Karpas-422 (cell line): ENCODE measurements around the gene FOXO3B. TPM values are rescaled to one million over a fixed set of nuclear protein-coding genes. Genes with fewer than 3 reads are reported as not detected.
A peak's percentile ranks its signal among the peaks of the same experiment; 100 is the strongest.
"Not testable (repeated sequence)": the region's sequence is repeated elsewhere in the genome, so short reads cannot be mapped to it uniquely, and the experiment has no call there.

Source experiments
- DNase-seq: peaks from one replicate; pipeline ENCODE4 v3.0.0-alpha.2; 2015
- H2AFZ ChIP-seq: fragments of 200-600 bp; sonication (generic); 2 replicates; pipeline ENCODE4 v1.6.1; 2014; ENCODE audit warnings: antibody characterized with exemption, low read length, mixed read lengths
- H3K27ac ChIP-seq: fragments of 200-600 bp; sonication (generic); 2 replicates; pipeline ENCODE4 v1.5.1; 2014; ENCODE audit warnings: mild to moderate bottlenecking, low read length, moderate library complexity
- H3K27me3 ChIP-seq: fragments of 200-600 bp; sonication (generic); 2 replicates; pipeline ENCODE4 v1.6.1; 2014; ENCODE audit warnings: low read length, mixed read lengths
- H3K36me3 ChIP-seq: fragments of 200-600 bp; sonication (generic); 2 replicates; pipeline ENCODE4 v1.6.1; 2014; ENCODE audit warnings: low read length, mixed read lengths; ENCODE audit not compliant: insufficient read depth
- H3K4me1 ChIP-seq: fragments of 200-600 bp; sonication (generic); 2 replicates; pipeline ENCODE4 v1.6.1; 2014; ENCODE audit warnings: mild to moderate bottlenecking, low read length, mixed read lengths
- H3K4me2 ChIP-seq: fragments of 200-600 bp; sonication (generic); 2 replicates; pipeline ENCODE4 v1.6.1; 2014; ENCODE audit warnings: low read length, low read depth, mild to moderate bottlenecking; ENCODE audit not compliant: poor library complexity, severe bottlenecking
- H3K4me3 ChIP-seq: fragments of 200-600 bp; sonication (generic); 2 replicates; pipeline ENCODE4 v1.5.1; 2014; ENCODE audit warnings: mild to moderate bottlenecking, antibody characterized with exemption, low read length, mixed read lengths
- H3K79me2 ChIP-seq: fragments of 200-600 bp; sonication (generic); 2 replicates; pipeline ENCODE4 v1.6.1; 2014; ENCODE audit warnings: mild to moderate bottlenecking, low read length, mixed read lengths
- H3K9ac ChIP-seq: fragments of 200-600 bp; sonication (generic); 2 replicates; pipeline ENCODE4 v1.6.0; 2014; ENCODE audit warnings: low read length
- H3K9me2 ChIP-seq: fragments of 200-600 bp; sonication (generic), shearing (Covaris generic); replicated peaks from 2 replicates; pipeline ENCODE4 v1.6.0; 2014; ENCODE audit warnings: mild to moderate bottlenecking, low read length, moderate library complexity; ENCODE audit not compliant: insufficient read depth
- H3K9me3 ChIP-seq: fragments of 300-700, 200-600 bp; sonication (generic); 2 replicates; pipeline ENCODE4 v1.6.1; 2014; ENCODE audit warnings: low read length, mixed read lengths
- H4K20me1 ChIP-seq: fragments of 200-600 bp; sonication (generic); 2 replicates; pipeline ENCODE4 v1.6.1; 2014; ENCODE audit warnings: mild to moderate bottlenecking, antibody characterized with exemption, low read length, low read depth; ENCODE audit not compliant: insufficient read depth
- total RNA-seq: library from RNA; depleted of rRNA; stranded (reverse); fragments of >200 nt; shearing (Covaris generic); gene quantifications from 2 replicates; pipeline ENCODE4 v1.2.3, GENCODE V29; 2014; ENCODE audit warnings: low replicate concordance; rRNA removed

FOXO3B gene
- 3.8 and 7.5 TPM in 2 replicates for total RNA-seq

DNA sequence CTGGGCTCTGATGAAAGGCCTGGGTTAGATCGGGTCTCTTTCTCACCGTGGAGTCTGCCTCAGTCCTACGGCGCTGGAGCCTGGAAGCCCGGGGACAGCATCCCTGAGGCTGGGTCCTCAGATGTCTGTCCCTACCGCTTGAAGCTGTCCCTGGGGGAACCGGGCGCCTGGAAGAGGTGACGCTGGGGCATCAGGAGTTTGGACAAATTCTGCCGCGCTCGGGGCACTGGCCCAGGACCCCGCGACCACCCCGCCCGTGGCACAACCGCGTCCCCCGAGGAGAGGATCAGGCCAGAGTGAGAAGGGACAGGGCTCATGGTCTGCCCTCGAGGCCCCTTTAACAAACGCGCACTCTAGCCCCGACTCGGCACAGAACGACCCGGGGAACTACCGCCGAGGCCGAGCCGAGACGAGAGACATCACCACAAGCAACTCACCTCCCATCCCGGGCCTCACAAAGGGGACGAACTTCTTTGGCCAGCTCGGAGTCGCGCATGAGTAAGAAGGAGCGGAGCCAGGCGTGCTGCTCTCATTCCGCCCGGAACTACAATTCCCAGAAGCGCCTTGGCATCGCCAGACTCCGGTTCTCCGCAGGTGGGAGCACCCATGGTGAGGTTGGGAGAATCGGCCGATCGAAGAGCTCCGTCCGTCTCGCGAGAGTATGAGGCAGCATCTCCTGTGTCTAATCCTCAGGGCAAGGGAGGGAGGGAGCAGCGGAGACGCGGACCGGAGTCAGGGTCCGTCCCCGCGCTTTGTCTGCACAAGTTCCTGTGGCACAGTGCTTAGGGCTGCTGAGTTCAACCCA is at the start of gene FOXO3B:
TSS of gene FOXO3B (minus strand) at position 548 of the 805 bp plus-strand sequence. CDS start 663 bp downstream, outside the sequence.
- H3K79me2 ChIP-seq, H3K27ac ChIP-seq, H4K20me1 ChIP-seq, H3K36me3 ChIP-seq, H3K27me3 ChIP-seq, H3K9me3 ChIP-seq, H3K9me2 ChIP-seq, H3K4me1 ChIP-seq: not testable (repeated sequence)
- peak within 1 kb of the TSS; percentile 75 for H2AFZ ChIP-seq
- peak within 1 kb of the TSS; percentile 69 for H3K4me3 ChIP-seq
- peak; percentile 97 for DNase-seq
- H3K9ac ChIP-seq = peak within 1 kb of the TSS; percentile 80
- H3K4me2 ChIP-seq = peak within 1 kb of the TSS; percentile 63

DNA sequence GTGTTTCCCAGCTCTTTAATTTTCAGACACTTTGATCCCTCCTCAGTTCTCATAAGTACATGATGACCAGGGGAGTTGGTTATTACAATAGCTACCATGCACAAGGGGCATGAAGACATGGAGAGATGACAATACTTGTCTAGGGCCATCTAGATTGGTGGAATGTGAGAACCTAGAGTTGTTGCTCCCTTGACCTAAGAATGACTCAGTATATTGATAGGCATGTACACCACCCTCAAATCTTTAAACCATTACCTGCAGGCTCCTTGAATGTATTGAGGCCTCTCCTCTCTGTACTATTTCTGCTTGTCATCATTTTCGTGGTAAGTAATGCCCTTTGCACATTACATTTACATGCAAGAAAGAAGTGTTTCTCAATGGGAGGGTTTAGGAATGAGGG is 41.4 kb upstream of the FOXO3B start:
- H3K9me3 ChIP-seq, H3K27me3 ChIP-seq, H3K79me2 ChIP-seq, H4K20me1 ChIP-seq, H3K36me3 ChIP-seq, H3K4me3 ChIP-seq, H3K9ac ChIP-seq, H3K4me2 ChIP-seq, H3K9me2 ChIP-seq, H3K4me1 ChIP-seq, H2AFZ ChIP-seq, DNase-seq, H3K27ac ChIP-seq: not testable (repeated sequence)

DNA sequence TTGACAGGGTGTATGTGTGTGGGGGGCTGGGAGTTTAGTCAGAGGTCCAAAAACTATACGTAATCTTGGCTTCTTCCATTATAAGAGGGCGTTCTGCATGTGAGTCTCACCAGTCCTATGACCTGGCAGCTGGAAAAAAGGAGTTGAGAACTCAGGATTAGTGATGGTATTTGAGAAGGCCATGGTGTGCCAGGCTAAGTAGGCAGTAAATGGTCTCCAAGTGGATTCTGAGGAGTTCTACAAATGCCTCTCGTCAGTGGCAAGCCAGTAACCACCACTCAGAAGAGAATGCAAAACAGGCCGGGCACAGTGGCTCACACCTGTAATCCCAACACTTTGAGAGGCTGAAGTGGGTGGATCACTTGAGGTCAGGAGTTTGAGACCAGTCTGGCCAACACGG is 40.5 kb upstream of the FOXO3B start:
- H3K4me3 ChIP-seq, H2AFZ ChIP-seq, H3K36me3 ChIP-seq, H3K79me2 ChIP-seq, H3K4me2 ChIP-seq, DNase-seq, H3K9me2 ChIP-seq, H3K9ac ChIP-seq, H3K27ac ChIP-seq, H3K27me3 ChIP-seq, H3K4me1 ChIP-seq, H3K9me3 ChIP-seq, H4K20me1 ChIP-seq: not testable (repeated sequence)

DNA sequence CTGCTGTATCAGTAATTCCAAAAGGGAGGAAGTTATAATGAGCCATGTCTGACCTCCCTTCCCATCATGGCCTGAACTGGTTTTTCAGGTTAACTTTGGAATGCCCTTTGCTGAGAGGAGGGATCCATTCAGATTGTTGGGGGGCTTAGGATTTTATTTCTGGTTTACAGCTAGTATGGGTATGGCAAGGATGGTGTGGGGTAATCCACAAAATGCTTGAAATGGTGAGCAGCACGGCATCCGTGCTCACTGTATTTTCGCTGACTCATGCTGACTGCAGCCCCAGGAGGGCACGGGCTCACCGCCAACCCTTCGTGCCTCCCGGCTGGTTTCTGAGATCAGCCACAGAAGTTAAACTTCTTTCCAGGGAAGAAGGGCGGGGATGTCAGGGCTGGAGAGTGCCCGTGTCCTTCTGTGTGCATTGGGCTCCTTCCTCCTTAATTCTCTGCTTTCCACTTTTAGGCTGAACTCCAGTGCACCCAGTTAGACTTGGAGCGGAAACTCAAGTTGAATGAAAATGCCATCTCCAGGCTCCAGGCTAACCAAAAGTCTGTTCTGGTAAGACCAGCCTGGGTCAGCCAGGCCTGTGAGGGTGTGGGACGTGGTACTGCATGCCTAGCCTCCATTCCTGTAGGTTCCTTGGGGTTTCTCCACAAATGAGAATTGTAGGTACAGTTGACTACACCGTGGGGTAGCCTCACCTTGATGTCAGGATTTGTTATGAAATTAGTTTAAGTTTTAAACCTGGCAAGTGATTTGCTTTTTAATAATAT is 39.8 kb upstream of the FOXO3B start:
- H3K4me1 ChIP-seq, H3K4me3 ChIP-seq, H3K4me2 ChIP-seq, DNase-seq, H3K27ac ChIP-seq, H3K79me2 ChIP-seq, H3K9me3 ChIP-seq, H3K9ac ChIP-seq, H2AFZ ChIP-seq, H3K9me2 ChIP-seq, H4K20me1 ChIP-seq, H3K36me3 ChIP-seq, H3K27me3 ChIP-seq: not testable (repeated sequence)

DNA sequence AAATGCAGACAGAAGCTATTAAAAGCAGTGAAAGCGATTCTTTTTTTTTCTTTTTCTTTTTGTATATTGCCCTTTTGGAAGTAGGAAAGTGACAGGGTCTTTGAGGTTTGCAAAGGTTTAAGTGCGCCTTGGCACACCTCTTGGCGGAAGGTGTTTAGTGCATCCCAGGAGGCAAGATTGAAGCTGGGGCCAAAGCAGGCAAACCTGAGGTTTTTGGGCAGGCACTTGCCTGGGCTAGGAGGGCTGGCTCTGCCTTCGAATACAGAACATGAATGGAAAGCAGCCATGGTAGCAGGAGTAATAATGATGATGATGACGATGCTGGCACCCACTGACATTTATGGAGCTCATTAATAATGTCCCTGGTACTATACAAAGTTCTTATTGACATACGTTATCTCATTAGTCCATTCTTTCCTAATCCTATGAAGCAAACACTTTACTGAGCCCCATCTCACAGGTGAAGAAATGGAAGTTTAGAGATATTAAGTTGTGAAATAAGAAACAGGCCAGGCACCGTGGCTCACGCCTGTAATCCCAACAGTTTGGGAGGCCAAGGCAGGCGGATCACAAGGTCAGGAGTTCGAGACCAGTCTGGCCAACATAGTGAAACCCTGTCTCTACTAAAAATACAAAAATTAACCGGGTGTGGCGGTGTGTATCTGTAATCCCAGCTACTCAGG is 37.5 kb upstream of the FOXO3B start:
- not testable (repeated sequence) for H3K9me2 ChIP-seq, H3K79me2 ChIP-seq, H3K27ac ChIP-seq, H3K36me3 ChIP-seq, H3K9me3 ChIP-seq, H3K4me2 ChIP-seq, H3K4me3 ChIP-seq, H3K4me1 ChIP-seq, H3K27me3 ChIP-seq, H4K20me1 ChIP-seq, DNase-seq, H3K9ac ChIP-seq, H2AFZ ChIP-seq

DNA sequence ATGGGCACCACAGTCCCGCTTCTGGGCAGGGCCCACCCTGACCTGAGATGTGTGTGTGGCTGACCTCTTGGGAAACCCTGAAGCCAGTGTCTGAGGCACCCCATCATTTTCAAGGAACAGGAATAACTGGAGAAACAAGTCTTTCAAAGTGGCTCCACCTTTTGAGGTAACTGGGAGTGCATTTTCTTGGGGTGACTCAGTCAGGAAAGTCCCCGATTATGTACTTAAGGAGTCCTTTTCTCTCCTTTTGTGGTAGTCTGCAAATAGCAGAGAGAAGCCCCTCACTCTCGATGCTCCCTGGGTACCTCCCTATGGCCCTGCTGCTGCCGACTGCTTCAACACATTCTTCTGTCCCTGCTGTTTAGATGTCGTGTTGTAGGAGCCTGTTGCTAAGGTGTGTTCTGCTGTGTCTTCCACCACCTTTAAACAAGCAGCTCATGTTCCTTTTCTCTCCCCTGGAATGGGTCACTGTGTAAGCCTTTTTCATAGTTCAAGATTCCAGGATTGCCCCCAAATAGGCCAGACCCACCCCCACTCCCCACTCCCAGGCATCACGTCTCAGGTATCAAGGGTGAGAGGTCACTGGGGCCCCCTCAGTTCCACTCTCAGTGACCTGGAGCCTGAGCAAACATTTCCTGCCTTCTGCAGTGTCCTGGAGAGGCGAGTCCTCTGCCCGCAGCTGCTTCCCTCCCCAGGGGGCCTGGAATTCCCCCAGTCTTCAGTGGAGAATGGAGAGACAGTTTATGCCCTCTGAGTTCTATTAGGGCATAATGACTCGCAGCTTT is 36.7 kb upstream of the FOXO3B start:
- H3K9me2 ChIP-seq, H3K4me1 ChIP-seq, H3K27me3 ChIP-seq, H3K9ac ChIP-seq, H3K27ac ChIP-seq, H3K4me2 ChIP-seq, H2AFZ ChIP-seq, H3K36me3 ChIP-seq, H3K9me3 ChIP-seq, H4K20me1 ChIP-seq, H3K4me3 ChIP-seq, DNase-seq, H3K79me2 ChIP-seq: not testable (repeated sequence)

DNA sequence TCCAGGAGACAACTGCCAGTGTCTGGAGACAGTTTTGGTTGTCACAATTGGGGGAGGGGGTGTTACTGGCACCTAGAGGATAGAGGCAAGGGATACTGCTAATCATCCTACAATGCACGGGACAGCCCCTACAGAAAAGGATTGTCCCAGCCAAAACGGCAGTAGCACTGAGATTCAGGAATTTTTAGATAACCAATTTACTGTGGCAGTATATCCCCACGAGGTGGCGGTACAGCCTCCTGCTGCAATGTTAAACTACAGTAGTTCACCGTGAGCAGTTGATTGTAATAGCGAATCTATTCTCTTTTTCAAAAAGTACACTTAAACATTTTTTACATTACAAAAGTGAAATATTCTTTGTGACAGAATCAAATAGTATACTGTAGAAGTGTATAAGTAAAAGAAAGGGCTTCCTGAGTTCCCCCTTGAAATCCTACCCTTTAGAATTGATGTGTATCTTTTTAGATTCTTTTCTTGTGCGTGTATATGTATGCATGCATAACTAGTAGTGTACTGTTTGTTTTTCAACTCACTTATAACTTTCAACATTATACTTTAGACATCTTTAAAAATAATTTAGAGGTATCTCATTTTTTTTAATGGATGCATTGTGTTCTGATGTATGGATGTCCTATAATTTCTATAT is 30.4 kb upstream of the FOXO3B start:
- H3K79me2 ChIP-seq, H3K4me3 ChIP-seq, H2AFZ ChIP-seq, H3K4me2 ChIP-seq, H3K9me3 ChIP-seq, H4K20me1 ChIP-seq, H3K27me3 ChIP-seq, H3K9me2 ChIP-seq, H3K9ac ChIP-seq, H3K36me3 ChIP-seq, H3K4me1 ChIP-seq, H3K27ac ChIP-seq: not testable (repeated sequence)
- peak; percentile 77 for DNase-seq
